DMS53 treated with DMSO at 0.1 percent for 48 hours (cell line): ENCODE measurements around the gene GSTA3.
"Not testable (repeated sequence)": the region's sequence is repeated elsewhere in the genome, so short reads cannot be mapped to it uniquely, and the experiment has no call there.

Source experiments
- DNase-seq: peaks from one replicate; lab custom pipeline; 2025; ENCODE audit not compliant: unreplicated experiment; lab: John Stamatoyannopoulos, UW

Gene GSTA3

DNA sequence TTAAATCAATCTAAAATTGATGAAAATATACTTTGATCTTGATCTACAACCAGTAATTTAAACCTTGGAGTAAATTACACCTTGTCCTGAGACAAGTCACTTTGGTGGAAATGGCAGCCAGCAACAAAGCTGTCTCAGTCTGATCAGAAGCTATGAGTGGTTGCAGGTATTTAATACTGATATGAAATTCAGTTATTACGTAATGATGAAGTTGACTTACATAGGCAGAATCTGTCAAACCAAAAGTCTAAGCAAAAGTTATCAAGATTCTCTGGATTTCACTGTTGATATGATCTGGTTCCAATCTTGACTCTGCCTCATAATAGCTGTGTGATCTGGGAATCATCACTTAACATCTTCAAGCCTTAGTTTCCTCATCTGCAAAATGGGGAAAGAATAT, 41.3 kb downstream of the GSTA3 start:
- DNase-seq, result no peak

- DNase-seq, result not testable (repeated sequence)
Observed at GRCh38 chr6:52861151-52861550, 48.3 kb downstream of the GSTA3 start.

DNA sequence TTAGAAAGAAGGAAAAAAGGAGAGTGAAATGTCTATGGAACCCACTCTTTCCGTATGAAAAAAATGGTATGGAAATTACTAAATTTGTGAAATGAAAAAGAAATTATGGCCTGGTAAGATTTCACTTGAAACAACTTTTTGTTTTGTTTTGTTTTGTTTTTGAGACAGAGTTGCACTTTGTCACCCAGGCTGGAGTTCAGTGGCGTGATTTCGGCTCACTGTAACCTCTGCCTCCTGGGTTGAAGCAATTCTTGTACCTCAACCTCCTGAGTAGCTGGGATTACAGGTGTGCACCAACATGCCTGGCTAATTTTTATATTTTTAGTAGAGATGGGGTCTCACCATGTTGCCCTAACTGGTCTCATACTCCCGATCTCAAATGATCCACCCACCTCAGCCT, 51.1 kb downstream of the GSTA3 start:
- no peak for DNase-seq

DNA sequence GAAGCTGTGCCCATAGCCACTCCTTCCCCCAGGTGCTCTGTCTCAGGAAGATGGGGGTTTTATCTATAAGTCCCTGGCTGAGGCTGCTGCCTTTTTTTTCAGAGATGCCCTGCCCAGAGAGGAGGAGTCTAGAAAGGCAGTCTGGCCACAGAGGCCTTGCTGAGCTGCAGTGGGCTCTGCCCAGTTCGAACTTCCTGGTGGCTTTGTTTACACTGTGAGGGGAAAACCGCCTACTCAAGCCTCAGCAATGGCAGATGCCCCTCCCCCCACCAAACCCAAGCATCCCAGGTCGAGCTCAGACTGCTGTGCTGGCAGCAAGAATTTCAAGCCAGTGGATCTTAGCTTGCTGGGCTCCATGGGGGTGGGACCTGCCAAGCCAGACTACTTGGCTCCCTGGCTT, 53.4 kb downstream of the GSTA3 start:
- peak; percentile 72 for DNase-seq

- no peak for DNase-seq
Observed at GRCh38 chr6:52849137-52849536, 60.4 kb downstream of the GSTA3 start.
